ENCODE measurements around the gene TAS2R41. TPM values are rescaled to one million over a fixed set of nuclear protein-coding genes. Genes with fewer than 3 reads are reported as not detected.

TAS2R41 gene
- total and polyA plus RNA-seq, 2 experiments from 2014 or later: not detected

- TF ChIP-seq CTCF (IDR thresholded peaks at IDR 0.05; ENCODE audit: low read depth, low read length): no peak
- Histone ChIP-seq H3K36me3 (no peaks in the 10 kb centered on the region), H3K27ac (no peak overlapping the region), H3K9me3 (ENCODE audit: low read depth) (no peaks in the 10 kb centered on the region), H3K4me1 (ENCODE audit: low read depth) (no peaks in the 10 kb centered on the region), H3K4me3 (no peak overlapping the region), H3K27me3 (no peaks in the 10 kb centered on the region)
- DNase-seq (ENCODE audit: low read depth in 1 of 2, low spot score in 1 of 2): no peak
Observed at GRCh38 chr7:143512488-143513340, 35.0 kb downstream of the TAS2R41 start.

- Histone ChIP-seq H3K9me3 (ENCODE audit: low read depth) (no peaks in the 10 kb centered on the region), H3K4me3 (no peak overlapping the region), H3K27ac (no peak overlapping the region), H3K36me3 (no peaks in the 10 kb centered on the region), H3K27me3 (no peaks in the 10 kb centered on the region), H3K4me1 (ENCODE audit: low read depth) (no peaks in the 10 kb centered on the region)
- no peak for DNase-seq (ENCODE audit: low read depth in 1 of 2, low spot score in 1 of 2)
- TF ChIP-seq CTCF (IDR thresholded peaks at IDR 0.05; ENCODE audit: low read depth, low read length): no peak
Observed at GRCh38 chr7:143514487-143514886, 36.8 kb downstream of the TAS2R41 start.

- TF ChIP-seq CTCF (IDR thresholded peaks at IDR 0.05; ENCODE audit: low read depth, low read length): no peak
- Histone ChIP-seq H3K27ac (no peak overlapping the region), H3K36me3 (no peaks in the 10 kb centered on the region), H3K27me3 (no peaks in the 10 kb centered on the region), H3K9me3 (ENCODE audit: low read depth) (no peaks in the 10 kb centered on the region), H3K4me3 (no peak overlapping the region), H3K4me1 (ENCODE audit: low read depth) (no peaks in the 10 kb centered on the region)
- DNase-seq (ENCODE audit: low read depth in 1 of 2, low spot score in 1 of 2): no peak
Observed at GRCh38 chr7:143514995-143515735, 37.5 kb downstream of the TAS2R41 start.

GRCh38 chr7:143516981-143517380, 39.3 kb downstream of the TAS2R41 start:
- no peak for DNase-seq (ENCODE audit: low read depth in 1 of 2, low spot score in 1 of 2)

GRCh38 chr7:143518521-143518920, 40.8 kb downstream of the TAS2R41 start:
- no peak overlapping the region for H3K27ac ChIP-seq

More at GRCh38 chr7:143516981-143517380, 39.3 kb downstream of the TAS2R41 start:
- Histone ChIP-seq H3K4me1 (ENCODE audit: low read depth) (no peaks in the 10 kb centered on the region), H3K4me3 (no peak overlapping the region), H3K27me3 (no peaks in the 10 kb centered on the region), H3K9me3 (ENCODE audit: low read depth) (no peaks in the 10 kb centered on the region), H3K36me3 (no peaks in the 10 kb centered on the region), H3K27ac (no peak overlapping the region)
- no peak for TF ChIP-seq CTCF (IDR thresholded peaks at IDR 0.05; ENCODE audit: low read depth, low read length)

More at GRCh38 chr7:143518521-143518920, 40.8 kb downstream of the TAS2R41 start:
- TF ChIP-seq CTCF (IDR thresholded peaks at IDR 0.05; ENCODE audit: low read depth, low read length): no peak
- DNase-seq (ENCODE audit: low read depth in 1 of 2, low spot score in 1 of 2): no peak
- Histone ChIP-seq H3K27me3 (no peaks in the 10 kb centered on the region), H3K9me3 (ENCODE audit: low read depth) (no peaks in the 10 kb centered on the region), H3K4me1 (ENCODE audit: low read depth) (no peaks in the 10 kb centered on the region), H3K4me3 (no peak overlapping the region), H3K36me3 (no peaks in the 10 kb centered on the region)
